Stimulated activated CD4-positive, alpha-beta T cell treated with anti-CD3 and anti-CD28 coated beads, Interleukin-4, amount 100 ng/mL, for 4 hours (primary cell): Measurements from ENCODE around the gene MCL1.

Experiments
- DNase-seq, 2 experiments: peaks; one replicate each; pipeline ENCODE4 v3.0.0-alpha.2; 2020

The MCL1 gene

DNA sequence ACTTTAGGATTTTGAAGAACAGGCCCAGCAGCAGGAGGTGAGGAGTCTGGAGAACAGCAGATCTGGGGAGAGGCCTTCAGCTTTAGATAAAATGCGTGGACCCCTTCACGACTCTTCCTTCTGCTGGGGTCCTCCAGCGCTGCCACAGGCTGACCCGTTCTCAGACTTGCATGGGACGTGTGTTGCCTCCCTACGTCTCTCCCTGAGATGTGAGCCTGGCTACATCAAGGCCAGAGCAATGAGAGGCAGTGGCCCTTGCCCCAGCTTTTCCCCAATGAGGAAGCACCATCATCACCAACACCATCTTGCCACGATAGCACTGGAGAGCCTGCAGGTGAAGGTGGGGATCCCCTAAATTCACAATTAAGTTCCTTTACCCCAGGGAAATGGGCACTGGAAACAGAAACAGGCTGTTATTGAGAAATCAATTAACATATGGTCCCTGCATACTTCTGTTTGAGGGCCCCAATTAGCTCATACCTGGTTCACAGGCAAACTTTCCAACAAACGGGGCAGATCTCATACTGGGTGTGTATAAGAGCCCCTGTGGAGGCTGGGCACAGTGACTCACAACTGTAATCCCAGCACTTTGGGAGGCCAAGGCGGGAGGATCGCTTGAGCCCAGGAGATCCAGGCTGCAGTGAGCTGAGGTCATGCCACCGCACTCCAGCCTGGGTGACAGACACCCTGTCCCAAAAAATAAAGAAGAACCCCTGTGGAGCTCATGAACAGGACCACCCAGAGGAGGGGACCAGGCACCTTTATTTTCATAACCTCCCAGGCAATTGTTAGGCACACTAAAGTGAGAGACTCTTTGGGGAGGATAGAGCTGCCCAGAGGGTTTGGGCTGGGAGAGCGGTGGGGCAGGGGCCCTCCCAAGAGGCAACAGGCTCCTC lies 42.3 kb downstream of the MCL1 start:
- DNase-seq, result no peak

- DNase-seq, result no peak
Measured at GRCh38 chr1:150535511-150536287, 43.7 kb downstream of the MCL1 start.

- DNase-seq, result no peak
Measured at GRCh38 chr1:150534002-150534401, 45.4 kb downstream of the MCL1 start.

DNA sequence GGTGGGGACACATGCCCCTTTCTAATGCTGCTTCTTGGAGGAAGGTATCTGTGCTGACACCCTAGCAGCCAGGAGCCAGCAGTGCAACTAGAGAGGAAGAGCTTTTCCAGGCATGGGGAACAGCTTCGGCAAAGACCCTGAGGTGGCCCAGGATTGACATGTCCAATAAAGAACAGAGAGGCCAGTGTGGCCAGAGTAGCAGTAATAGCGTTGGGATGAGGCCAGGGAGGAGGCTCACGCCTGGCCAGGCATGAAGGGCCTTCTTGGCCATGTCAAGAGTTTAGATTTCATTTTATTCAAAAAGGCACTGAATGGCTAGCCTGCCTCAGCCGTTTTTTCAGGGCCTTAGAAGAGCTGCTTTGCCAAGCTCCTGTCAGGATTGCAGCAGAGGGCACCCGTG lies 46.5 kb downstream of the MCL1 start:
- DNase-seq, result no peak

GRCh38 chr1:150530491-150531159 lies 48.8 kb downstream of the MCL1 start:
- no peak for DNase-seq

- no peak for DNase-seq
Measured at GRCh38 chr1:150529017-150529416, 50.4 kb downstream of the MCL1 start.

DNA sequence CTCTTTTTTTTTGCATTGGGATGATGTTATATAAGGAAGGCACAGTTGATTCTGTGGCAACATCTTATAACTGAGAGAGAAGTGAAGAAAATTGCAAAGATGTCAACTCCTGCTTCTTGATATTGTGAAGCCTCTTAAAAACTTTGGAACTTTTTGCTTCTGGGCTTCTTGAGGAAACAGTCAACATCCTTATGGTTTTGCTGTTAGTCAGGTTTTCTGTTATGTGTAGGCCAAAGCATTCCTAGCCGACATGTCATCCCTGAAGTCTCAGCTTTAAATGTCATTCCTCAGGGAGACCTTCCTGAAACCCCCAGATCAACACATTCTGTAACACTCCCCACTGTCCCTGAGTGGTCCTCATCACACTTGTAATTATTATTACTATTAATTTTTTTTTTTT lies 51.2 kb downstream of the MCL1 start:
- no peak for DNase-seq

- no peak for DNase-seq
Measured at GRCh38 chr1:150525348-150525747, 54.1 kb downstream of the MCL1 start.
